ENCODE data around the gene GAK.

DNA sequence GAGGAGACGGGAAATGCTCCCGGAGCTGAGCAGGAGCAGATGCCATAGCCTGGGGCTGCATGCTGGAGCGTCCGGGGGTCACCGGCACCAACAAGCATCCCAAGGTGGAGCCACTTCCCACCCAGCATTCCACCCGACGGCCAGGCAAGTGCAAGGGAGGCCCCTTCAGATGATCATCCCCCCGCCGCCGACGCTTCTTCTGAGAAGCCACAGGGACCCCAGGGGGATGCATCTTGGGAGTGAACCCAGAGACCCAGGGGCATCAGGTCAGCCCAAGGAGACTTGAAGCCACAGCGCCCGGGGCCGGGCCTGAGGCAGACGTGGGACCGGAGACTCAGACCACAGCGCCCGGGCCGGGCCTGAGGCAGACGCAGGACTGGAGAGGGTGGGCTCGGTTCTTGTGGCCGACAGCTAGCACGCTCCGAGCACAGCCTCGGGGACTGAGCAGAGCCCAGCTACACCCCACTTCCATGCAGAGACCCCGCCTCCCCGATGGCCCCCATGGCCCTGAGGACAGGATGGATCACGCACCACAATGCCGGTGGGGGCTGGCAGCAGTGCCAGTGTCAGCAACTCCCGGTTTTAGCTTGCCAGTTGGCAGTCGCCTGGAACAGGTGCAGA, 73.2 kb downstream of the GAK start:
- TF ChIP-seq, protein P1, sequence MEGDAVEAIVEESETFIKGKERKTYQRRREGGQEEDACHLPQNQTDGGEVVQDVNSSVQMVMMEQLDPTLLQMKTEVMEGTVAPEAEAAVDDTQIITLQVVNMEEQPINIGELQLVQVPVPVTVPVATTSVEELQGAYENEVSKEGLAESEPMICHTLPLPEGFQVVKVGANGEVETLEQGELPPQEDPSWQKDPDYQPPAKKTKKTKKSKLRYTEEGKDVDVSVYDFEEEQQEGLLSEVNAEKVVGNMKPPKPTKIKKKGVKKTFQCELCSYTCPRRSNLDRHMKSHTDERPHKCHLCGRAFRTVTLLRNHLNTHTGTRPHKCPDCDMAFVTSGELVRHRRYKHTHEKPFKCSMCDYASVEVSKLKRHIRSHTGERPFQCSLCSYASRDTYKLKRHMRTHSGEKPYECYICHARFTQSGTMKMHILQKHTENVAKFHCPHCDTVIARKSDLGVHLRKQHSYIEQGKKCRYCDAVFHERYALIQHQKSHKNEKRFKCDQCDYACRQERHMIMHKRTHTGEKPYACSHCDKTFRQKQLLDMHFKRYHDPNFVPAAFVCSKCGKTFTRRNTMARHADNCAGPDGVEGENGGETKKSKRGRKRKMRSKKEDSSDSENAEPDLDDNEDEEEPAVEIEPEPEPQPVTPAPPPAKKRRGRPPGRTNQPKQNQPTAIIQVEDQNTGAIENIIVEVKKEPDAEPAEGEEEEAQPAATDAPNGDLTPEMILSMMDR (IDR thresholded peaks at IDR 0.05), result no peak
- TF ChIP-seq POLR2A (IDR thresholded peaks at IDR 0.05; ENCODE audit: low read depth) (no peak), POLR2AphosphoS5 (IDR thresholded peaks at IDR 0.05) (no peak), EP300 (IDR thresholded peaks at IDR 0.05) (no peak)

Data from esophagus muscularis mucosa (tissue), 4 donors.